ENCODE results near the gene XAF1.
A peak's percentile ranks its signal among the peaks of the same experiment; 100 is the strongest.
"Not testable (repeated sequence)": the region's sequence is repeated elsewhere in the genome, so short reads cannot be mapped to it uniquely, and the experiment has no call there.

The XAF1 gene

GRCh38 chr17:6724009-6724408 lies 31.8 kb upstream of the XAF1 start:
- DNase-seq (ENCODE audit: low spot score) (no peak), ATAC-seq (ENCODE audit: low read depth) (no peak)
- Histone ChIP-seq H3K36me3 (ENCODE audit: low read depth) (no peaks in the 10 kb centered on the region), H3K9me3 (ENCODE audit: severe bottlenecking) (no peaks in the 10 kb centered on the region), H3K4me3 (ENCODE audit: severe bottlenecking) (no peak overlapping the region), H3K27me3 (ENCODE audit: insufficient read depth, poor library complexity, severe bottlenecking) (no peaks in the 10 kb centered on the region), H3K4me1 (ENCODE audit: insufficient read depth, poor library complexity, severe bottlenecking) (no peaks in the 10 kb centered on the region), H3K27ac (ENCODE audit: poor library complexity, severe bottlenecking) (no peak overlapping the region)
- TF ChIP-seq, protein P1, sequence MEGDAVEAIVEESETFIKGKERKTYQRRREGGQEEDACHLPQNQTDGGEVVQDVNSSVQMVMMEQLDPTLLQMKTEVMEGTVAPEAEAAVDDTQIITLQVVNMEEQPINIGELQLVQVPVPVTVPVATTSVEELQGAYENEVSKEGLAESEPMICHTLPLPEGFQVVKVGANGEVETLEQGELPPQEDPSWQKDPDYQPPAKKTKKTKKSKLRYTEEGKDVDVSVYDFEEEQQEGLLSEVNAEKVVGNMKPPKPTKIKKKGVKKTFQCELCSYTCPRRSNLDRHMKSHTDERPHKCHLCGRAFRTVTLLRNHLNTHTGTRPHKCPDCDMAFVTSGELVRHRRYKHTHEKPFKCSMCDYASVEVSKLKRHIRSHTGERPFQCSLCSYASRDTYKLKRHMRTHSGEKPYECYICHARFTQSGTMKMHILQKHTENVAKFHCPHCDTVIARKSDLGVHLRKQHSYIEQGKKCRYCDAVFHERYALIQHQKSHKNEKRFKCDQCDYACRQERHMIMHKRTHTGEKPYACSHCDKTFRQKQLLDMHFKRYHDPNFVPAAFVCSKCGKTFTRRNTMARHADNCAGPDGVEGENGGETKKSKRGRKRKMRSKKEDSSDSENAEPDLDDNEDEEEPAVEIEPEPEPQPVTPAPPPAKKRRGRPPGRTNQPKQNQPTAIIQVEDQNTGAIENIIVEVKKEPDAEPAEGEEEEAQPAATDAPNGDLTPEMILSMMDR (IDR thresholded peaks at IDR 0.05; ENCODE audit: poor library complexity, severe bottlenecking), result no peak

DNA sequence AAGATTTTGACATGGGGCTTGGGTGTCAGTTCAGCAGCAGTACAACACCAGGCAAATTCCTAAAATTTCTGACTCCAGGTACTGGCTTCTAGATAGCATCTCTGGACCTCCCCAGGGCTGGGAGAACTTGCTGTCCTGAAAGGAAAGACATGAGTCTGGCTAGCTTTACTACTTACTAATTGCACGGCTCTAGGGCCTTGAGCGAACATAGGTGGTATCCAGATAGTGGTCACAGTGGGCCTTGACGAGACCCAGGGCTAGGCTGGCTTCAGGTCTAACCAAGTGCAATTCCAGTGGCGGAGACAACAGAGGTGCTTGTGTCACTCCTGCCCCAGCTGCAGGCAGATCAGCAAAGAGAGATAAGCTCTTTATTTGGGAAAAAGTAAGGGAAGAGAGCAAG lies 26.3 kb upstream of the XAF1 start:
- TF ChIP-seq, protein P1 (IDR thresholded peaks at IDR 0.05; ENCODE audit: poor library complexity, severe bottlenecking), result no peak
- DNase-seq (ENCODE audit: low spot score), result no peak

DNA sequence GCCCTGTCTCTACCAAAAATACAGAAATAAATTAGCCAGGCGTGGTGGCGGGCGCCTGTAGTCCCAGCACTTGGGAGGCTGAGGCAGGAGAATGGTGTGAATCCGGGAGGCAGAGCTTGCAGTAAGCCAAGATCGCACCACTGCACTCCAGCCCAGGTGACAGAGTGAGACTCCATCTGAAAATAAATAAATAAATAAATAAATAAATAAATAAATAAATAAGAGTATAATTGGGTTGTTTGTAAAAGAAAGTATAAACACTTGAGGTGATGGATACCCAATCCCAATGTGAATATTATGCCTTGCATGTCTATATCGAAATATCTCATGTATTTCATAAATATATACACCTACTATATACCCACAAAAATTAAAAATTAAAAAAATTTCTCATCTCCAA lies 9.2 kb upstream of the XAF1 start:
- not testable (repeated sequence) for H3K9me3 ChIP-seq (ENCODE audit: severe bottlenecking); H3K27ac ChIP-seq (ENCODE audit: poor library complexity, severe bottlenecking); ATAC-seq (ENCODE audit: low read depth); H3K36me3 ChIP-seq (ENCODE audit: low read depth); H3K4me1 ChIP-seq (ENCODE audit: insufficient read depth, poor library complexity, severe bottlenecking); H3K4me3 ChIP-seq (ENCODE audit: severe bottlenecking); DNase-seq (ENCODE audit: low spot score); H3K27me3 ChIP-seq (ENCODE audit: insufficient read depth, poor library complexity, severe bottlenecking)

More for the DNA sequence above, 26.3 kb upstream of the XAF1 start:
- Histone ChIP-seq H3K27ac (ENCODE audit: poor library complexity, severe bottlenecking) (no peak overlapping the region), H3K9me3 (ENCODE audit: severe bottlenecking) (no peaks in the 10 kb centered on the region), H3K4me3 (ENCODE audit: severe bottlenecking) (no peak overlapping the region), H3K27me3 (ENCODE audit: insufficient read depth, poor library complexity, severe bottlenecking) (no peaks in the 10 kb centered on the region), H3K4me1 (ENCODE audit: insufficient read depth, poor library complexity, severe bottlenecking) (no peaks in the 10 kb centered on the region), H3K36me3 (ENCODE audit: low read depth) (no peaks in the 10 kb centered on the region)
- ATAC-seq (ENCODE audit: low read depth), result no peak

DNA sequence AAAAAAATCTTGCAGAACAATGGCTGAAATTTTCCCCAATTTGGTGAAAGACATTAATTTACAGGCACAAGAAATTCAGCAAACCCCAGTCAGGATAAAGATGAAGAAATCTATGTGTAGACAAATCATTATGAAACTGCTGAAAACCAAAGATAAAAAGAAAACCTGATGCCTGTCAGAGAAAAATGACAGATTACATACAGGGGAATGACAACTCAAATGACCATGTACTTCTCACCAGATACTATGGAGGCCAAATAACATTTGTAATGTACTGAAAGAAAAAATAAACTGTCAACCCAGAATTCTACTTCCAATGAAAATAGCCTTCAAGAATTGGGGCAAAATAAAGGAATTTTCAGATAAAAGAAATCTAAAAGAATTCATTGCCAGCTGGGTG lies 7.2 kb upstream of the XAF1 start:
- Histone ChIP-seq H3K36me3 (ENCODE audit: low read depth) (no peaks in the 10 kb centered on the region), H3K27ac (ENCODE audit: poor library complexity, severe bottlenecking) (no peak overlapping the region), H3K4me1 (ENCODE audit: insufficient read depth, poor library complexity, severe bottlenecking) (peaks cover 20% of the 10 kb centered on the region), H3K4me3 (ENCODE audit: severe bottlenecking) (no peak overlapping the region), H3K9me3 (ENCODE audit: severe bottlenecking) (no peaks in the 10 kb centered on the region), H3K27me3 (ENCODE audit: insufficient read depth, poor library complexity, severe bottlenecking) (no peaks in the 10 kb centered on the region)
- DNase-seq (ENCODE audit: low spot score), result no peak
- ATAC-seq (ENCODE audit: low read depth), result no peak
- TF ChIP-seq, protein P1 (IDR thresholded peaks at IDR 0.05; ENCODE audit: poor library complexity, severe bottlenecking), result no peak

DNA sequence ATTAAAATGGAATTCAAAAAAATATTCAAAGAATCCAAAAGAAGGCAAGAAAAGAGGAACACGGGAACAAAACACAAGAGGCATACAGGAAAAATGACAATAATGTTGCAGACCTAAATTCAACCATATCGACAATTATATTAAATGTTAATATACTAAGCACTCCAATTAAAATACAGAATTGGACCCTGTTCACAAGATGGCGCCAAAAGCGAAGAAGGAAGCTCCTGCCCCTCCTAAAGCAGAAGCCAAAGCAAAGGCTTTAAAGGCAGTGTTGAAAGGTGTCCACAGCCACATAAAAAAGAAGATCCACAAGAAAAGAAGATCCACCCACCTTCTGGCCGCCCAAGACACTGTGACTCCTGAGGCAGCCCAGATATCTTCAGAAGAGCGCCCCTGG lies 6.3 kb upstream of the XAF1 start:
- TF ChIP-seq, protein P1 (IDR thresholded peaks at IDR 0.05; ENCODE audit: poor library complexity, severe bottlenecking), result peak; percentile 26
- Histone ChIP-seq H3K9me3 (ENCODE audit: severe bottlenecking) (no peaks in the 10 kb centered on the region), H3K4me3 (ENCODE audit: severe bottlenecking) (no peak overlapping the region), H3K36me3 (ENCODE audit: low read depth) (no peaks in the 10 kb centered on the region), H3K27ac (ENCODE audit: poor library complexity, severe bottlenecking) (no peak overlapping the region), H3K27me3 (ENCODE audit: insufficient read depth, poor library complexity, severe bottlenecking) (no peaks in the 10 kb centered on the region), H3K4me1 (ENCODE audit: insufficient read depth, poor library complexity, severe bottlenecking) (peaks cover 20% of the 10 kb centered on the region)
- ATAC-seq (ENCODE audit: low read depth) (no peak), DNase-seq (ENCODE audit: low spot score) (no peak)
